ENCODE data around the gene NLRP14.
A peak's percentile ranks its signal among the peaks of the same experiment; 100 is the strongest.

NLRP14 gene

GRCh38 chr11:7020183-7020917 lies at the start of gene NLRP14, which contains the start of gene ZNF214:
NLRP14 (plus strand) TSS chr11:7020479; CDS start chr11:7038587, 18,108 bp downstream.
ZNF214 (minus strand) TSS chr11:7020346; CDS start chr11:7002835, 17,511 bp downstream.
- DNase-seq, result peak; percentile 45

- DNase-seq, result no peak
Measured at GRCh38 chr11:6979365-6979764, 40.9 kb upstream of the NLRP14 start.

GRCh38 chr11:6986487-6986886 lies 33.8 kb upstream of the NLRP14 start:
- no peak for DNase-seq

GRCh38 chr11:6988506-6988905 lies 31.8 kb upstream of the NLRP14 start:
- DNase-seq, result no peak

GRCh38 chr11:6991227-6991626 lies 29.1 kb upstream of the NLRP14 start:
- no peak for DNase-seq

GRCh38 chr11:6992026-6992425 lies 28.3 kb upstream of the NLRP14 start:
- no peak for DNase-seq

- no peak for DNase-seq
Measured at GRCh38 chr11:6992457-6993417, 27.5 kb upstream of the NLRP14 start.

GRCh38 chr11:6995703-6996102 lies 24.6 kb upstream of the NLRP14 start:
- DNase-seq, result no peak

GRCh38 chr11:7004482-7004881 lies 15.8 kb upstream of the NLRP14 start:
- no peak for DNase-seq

- DNase-seq, result no peak
Measured at GRCh38 chr11:7014118-7014517, 6.2 kb upstream of the NLRP14 start.

- no peak for DNase-seq
Measured at GRCh38 chr11:7016011-7016410, 4.3 kb upstream of the NLRP14 start.

- no peak for DNase-seq
Measured at GRCh38 chr11:7019500-7020182, 638 bp upstream of the NLRP14 start.

- no peak for DNase-seq
Measured at GRCh38 chr11:7021318-7021717, 1.0 kb downstream of the NLRP14 start.

- no peak for DNase-seq
Measured at GRCh38 chr11:7028141-7028540, 7.9 kb downstream of the NLRP14 start.

- no peak for DNase-seq
Measured at GRCh38 chr11:7030836-7031235, 10.6 kb downstream of the NLRP14 start.

- no peak for DNase-seq
Measured at GRCh38 chr11:7031471-7031871, 11.2 kb downstream of the NLRP14 start.

- no peak for DNase-seq
Measured at GRCh38 chr11:7032692-7033091, 12.4 kb downstream of the NLRP14 start.

- no peak for DNase-seq
Measured at GRCh38 chr11:7034019-7034418, 13.7 kb downstream of the NLRP14 start.

GRCh38 chr11:7046474-7047175 lies 26.3 kb downstream of the NLRP14 start:
- no peak for DNase-seq

- DNase-seq, result no peak
Measured at GRCh38 chr11:7050191-7050590, 29.9 kb downstream of the NLRP14 start.

- no peak for DNase-seq
Measured at GRCh38 chr11:7056828-7057513, 36.7 kb downstream of the NLRP14 start.

GRCh38 chr11:7057641-7058040 lies 37.4 kb downstream of the NLRP14 start:
- DNase-seq, result no peak
